ENCODE measurements around the gene PRODH.
"Not testable (repeated sequence)": the region's sequence is repeated elsewhere in the genome, so short reads cannot be mapped to it uniquely, and the experiment has no call there.

DNA sequence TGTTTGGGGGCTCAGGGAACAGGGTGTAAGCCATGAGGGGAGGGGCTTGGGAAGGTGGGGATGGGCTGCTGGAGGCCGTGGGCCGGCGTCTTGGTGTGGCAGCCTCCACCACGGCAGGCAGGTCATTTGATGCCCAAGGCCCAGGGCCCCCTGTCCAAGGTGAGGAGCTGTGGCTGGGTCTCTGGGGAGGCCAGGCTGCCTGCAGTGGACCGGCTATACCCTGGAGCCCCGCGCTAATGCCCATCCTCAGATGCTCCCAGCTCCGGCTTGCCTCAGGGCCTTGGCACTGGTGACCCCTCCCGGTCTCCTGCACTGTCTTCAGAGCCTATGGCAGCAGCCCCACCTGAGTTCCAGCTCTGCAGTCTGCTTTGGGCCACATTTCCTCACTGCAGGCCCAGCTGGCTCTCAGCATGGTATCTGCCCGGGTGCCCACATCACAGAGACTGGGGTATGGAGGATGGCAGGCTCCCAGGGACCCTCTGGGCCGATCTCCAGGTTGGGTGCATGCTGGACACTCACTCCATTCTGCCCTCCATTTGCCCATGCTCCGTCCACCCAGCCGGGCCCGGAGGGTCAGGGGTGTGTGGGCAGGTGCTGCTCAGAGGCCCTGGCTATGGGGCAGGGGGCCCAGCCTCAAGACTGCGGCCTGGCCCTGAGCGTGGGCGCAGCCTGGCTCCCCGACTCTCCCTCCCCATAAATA is 21.7 kb upstream of the PRODH start:
- not testable (repeated sequence) for TF ChIP-seq PPARA (CRISPR knock-in tag; IDR thresholded peaks at IDR 0.05; ENCODE audit: borderline replicate concordance); GLIS3 (CRISPR knock-in tag; IDR thresholded peaks at IDR 0.05); RARB (CRISPR knock-in tag; IDR thresholded peaks at IDR 0.05); PATZ1 (CRISPR knock-in tag; IDR thresholded peaks at IDR 0.05; ENCODE audit: borderline replicate concordance); TOX (CRISPR knock-in tag; IDR thresholded peaks at IDR 0.05; ENCODE audit: borderline replicate concordance); ISL1 (CRISPR knock-in tag; IDR thresholded peaks at IDR 0.05); ZC3H10 (CRISPR knock-in tag; IDR thresholded peaks at IDR 0.05); ZNF565 (CRISPR knock-in tag; conservative IDR thresholded peaks at IDR 0.05; ENCODE audit: low read depth); SNAI2 (CRISPR knock-in tag; IDR thresholded peaks at IDR 0.05); ARNTL (CRISPR knock-in tag; IDR thresholded peaks at IDR 0.05; ENCODE audit: borderline replicate concordance, low read depth)
- TF ChIP-seq, protein P1, sequence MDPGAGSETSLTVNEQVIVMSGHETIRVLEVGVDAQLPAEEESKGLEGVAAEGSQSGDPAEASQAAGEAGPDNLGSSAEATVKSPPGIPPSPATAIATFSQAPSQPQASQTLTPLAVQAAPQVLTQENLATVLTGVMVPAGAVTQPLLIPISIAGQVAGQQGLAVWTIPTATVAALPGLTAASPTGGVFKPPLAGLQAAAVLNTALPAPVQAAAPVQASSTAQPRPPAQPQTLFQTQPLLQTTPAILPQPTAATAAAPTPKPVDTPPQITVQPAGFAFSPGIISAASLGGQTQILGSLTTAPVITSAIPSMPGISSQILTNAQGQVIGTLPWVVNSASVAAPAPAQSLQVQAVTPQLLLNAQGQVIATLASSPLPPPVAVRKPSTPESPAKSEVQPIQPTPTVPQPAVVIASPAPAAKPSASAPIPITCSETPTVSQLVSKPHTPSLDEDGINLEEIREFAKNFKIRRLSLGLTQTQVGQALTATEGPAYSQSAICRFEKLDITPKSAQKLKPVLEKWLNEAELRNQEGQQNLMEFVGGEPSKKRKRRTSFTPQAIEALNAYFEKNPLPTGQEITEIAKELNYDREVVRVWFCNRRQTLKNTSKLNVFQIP (CRISPR knock-in tag; IDR thresholded peaks at IDR 0.05; ENCODE audit: borderline replicate concordance, low read depth), result not testable (repeated sequence)
- TF ChIP-seq, protein P2, sequence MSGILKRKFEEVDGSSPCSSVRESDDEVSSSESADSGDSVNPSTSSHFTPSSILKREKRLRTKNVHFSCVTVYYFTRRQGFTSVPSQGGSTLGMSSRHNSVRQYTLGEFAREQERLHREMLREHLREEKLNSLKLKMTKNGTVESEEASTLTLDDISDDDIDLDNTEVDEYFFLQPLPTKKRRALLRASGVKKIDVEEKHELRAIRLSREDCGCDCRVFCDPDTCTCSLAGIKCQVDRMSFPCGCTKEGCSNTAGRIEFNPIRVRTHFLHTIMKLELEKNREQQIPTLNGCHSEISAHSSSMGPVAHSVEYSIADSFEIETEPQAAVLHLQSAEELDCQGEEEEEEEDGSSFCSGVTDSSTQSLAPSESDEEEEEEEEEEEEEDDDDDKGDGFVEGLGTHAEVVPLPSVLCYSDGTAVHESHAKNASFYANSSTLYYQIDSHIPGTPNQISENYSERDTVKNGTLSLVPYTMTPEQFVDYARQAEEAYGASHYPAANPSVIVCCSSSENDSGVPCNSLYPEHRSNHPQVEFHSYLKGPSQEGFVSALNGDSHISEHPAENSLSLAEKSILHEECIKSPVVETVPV (CRISPR knock-in tag; IDR thresholded peaks at IDR 0.05), result not testable (repeated sequence)

All from SK-N-SH treated with all-trans-retinoic acid at 6 μM for 48 hours (cell line).